ENCODE measurements around the gene EIF4EBP3. TPM values are rescaled to one million over a fixed set of nuclear protein-coding genes. Genes with fewer than 3 reads are reported as not detected.

The EIF4EBP3 gene
- total RNA-seq, 1 donor: 0.86 TPM

DNA sequence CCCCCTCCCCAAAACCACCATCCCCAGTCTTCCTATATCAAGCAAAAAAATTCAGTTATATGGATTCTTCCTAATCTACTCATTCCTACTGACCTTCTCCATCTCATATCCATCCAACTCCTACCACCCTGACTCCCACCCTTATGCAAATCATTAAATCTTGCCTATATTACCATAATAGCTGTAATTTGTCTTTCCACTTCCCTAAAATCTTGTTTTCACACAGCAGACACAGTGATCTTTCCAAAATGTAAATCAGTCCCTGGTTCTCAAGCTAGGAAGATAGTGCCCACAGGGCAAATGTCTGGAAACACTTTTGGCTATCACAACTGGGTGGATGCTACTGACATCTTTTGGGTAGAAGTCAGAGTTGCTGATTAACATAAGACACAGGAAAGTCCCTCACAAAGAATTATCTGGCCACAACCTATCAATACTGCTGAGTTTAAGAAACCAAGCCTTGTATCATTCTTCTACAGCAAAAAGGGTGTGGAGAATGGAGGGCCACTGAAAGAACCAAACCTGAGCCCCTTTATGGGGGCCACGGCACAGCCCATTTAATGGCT lies 8.4 kb downstream of the EIF4EBP3 start:
- DNase-seq (ENCODE audit: low read depth): no peak
- peak overlapping the region; percentile 81 for H3K4me3 ChIP-seq (ENCODE audit: low read depth, low read length)
- TF ChIP-seq, protein P1, sequence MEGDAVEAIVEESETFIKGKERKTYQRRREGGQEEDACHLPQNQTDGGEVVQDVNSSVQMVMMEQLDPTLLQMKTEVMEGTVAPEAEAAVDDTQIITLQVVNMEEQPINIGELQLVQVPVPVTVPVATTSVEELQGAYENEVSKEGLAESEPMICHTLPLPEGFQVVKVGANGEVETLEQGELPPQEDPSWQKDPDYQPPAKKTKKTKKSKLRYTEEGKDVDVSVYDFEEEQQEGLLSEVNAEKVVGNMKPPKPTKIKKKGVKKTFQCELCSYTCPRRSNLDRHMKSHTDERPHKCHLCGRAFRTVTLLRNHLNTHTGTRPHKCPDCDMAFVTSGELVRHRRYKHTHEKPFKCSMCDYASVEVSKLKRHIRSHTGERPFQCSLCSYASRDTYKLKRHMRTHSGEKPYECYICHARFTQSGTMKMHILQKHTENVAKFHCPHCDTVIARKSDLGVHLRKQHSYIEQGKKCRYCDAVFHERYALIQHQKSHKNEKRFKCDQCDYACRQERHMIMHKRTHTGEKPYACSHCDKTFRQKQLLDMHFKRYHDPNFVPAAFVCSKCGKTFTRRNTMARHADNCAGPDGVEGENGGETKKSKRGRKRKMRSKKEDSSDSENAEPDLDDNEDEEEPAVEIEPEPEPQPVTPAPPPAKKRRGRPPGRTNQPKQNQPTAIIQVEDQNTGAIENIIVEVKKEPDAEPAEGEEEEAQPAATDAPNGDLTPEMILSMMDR (IDR thresholded peaks at IDR 0.05; ENCODE audit: insufficient read depth, low read depth, low read length): no peak

DNA sequence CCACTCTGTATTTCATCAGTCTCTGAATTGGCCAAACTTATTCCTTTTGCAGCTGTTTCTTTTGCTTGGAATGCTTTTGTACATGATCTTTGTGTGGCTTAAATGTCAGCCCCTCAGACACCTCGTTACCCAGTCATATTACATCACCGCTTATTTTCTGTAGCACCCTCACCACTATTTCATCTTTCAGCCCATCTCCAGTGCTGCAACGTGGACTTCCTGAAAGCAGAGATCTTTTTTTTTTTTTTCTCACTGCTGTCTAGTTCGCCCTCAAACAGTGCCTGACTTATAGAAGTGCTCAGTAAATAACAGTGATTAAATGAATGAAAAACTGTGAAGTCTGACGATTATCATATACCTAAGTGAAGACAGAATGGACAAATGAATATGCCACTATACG lies 9.0 kb downstream of the EIF4EBP3 start:
- peak overlapping the region; percentile 81 for H3K4me3 ChIP-seq (ENCODE audit: low read depth, low read length)
- TF ChIP-seq, protein P1 (IDR thresholded peaks at IDR 0.05; ENCODE audit: insufficient read depth, low read depth, low read length): no peak
- peak; percentile 67 for DNase-seq (ENCODE audit: low read depth)

DNA sequence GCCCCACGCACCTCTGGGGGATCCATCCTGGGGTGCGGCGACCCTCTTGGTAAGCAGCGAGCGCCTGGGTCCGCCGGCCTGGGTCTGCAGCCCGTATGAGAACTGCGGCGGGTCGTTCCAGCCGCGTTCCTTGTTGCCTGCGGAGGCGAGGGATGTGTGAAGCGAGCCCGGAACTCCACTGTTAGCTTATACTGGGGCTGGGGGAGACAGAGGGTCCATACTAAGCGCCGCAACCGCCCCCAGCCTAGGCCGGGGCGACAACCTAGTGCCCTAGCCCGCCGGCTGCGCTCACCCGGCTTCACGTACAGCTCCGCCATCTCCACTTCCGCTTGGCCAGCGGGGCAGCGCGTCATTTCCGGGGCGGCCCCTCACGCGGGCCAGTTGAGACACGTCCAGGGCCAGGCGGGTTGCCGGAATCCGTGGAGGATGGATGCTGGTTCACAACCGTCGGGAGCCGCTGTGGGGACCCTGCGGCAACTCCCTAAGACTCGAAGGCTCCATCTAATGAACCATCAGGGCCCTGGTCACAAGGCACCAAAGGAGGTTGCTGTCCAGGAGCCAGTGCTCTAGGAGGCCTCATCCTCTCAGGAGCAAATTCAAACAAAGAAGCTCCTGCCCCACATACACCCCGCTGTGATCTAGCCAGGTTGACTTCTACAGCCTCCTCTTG lies 9.8 kb downstream of the EIF4EBP3 start, which contains the start of gene SRA1:
SRA1 (minus strand) TSS at position 338 of the 670 bp plus-strand sequence; CDS start at position 317, 21 bp downstream.
- peak within 1 kb of the TSS; percentile 81 for H3K4me3 ChIP-seq (ENCODE audit: low read depth, low read length)
- peak; percentile 93 for DNase-seq (ENCODE audit: low read depth)
- TF ChIP-seq, protein P1 (IDR thresholded peaks at IDR 0.05; ENCODE audit: insufficient read depth, low read depth, low read length): no peak

DNA sequence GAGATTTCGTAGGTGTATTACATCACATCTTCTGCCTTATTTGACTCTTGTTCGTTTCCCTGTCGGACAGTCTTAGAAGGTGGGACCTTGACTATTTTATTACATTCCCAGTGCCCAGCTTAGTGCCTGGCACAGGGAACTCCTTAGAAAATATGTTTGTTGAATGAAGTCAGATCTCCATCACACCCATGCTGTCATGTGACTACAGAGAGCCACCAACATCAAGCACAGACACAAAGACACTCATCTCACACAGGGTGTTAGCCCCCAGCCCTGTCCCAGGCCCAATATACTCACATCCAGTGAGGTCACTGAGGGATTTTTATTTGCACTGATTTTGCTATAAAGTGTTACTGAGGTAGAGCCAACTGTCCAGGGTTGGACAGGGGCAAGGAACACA lies 10.5 kb downstream of the EIF4EBP3 start:
- H3K4me3 ChIP-seq (ENCODE audit: low read depth, low read length): no peak overlapping the region
- TF ChIP-seq, protein P1 (IDR thresholded peaks at IDR 0.05; ENCODE audit: insufficient read depth, low read depth, low read length): no peak
- no peak for DNase-seq (ENCODE audit: low read depth)

DNA sequence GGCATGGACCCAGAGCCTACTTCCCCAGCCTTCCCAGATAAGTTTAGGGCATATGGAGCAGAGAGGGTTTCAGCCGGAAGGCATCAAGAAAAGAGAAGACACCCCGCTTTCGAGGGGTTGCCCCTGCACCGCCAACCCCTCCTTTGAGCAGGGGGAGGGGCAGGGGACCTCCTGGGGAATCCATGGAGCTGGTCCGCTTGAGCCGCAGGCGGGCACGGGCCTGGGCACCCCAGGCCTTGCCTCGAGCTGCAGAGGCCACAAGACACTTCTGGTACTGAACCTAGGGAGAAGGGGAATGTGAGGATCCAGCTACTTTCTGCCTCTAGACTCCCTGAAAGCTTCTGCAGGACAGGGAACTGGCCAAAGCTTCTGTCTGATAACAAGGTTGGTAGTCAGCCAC lies 11.1 kb downstream of the EIF4EBP3 start:
- DNase-seq (ENCODE audit: low read depth): no peak
- no peak overlapping the region for H3K4me3 ChIP-seq (ENCODE audit: low read depth, low read length)
- TF ChIP-seq, protein P1 (IDR thresholded peaks at IDR 0.05; ENCODE audit: insufficient read depth, low read depth, low read length): no peak

DNA sequence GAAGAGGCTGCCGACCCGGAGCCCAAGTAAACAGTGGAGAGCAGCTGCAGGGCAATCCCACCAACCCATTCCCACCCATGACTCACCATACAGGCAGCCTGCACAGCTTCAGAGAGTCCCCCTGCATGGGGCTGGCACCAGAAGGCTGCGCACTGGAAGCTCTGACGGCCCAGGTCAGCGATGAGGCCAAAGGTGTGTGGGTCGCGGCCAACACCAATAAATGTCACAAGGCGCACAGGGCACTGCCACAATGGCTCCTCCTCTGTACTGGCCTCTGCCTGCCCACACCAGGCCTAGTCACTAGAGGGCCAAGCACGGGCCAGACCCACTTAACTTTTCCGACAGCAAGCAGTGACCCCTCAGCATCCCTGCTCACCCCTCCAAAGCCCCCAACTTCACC lies 12.8 kb downstream of the EIF4EBP3 start:
- H3K4me3 ChIP-seq (ENCODE audit: low read depth, low read length): no peak overlapping the region
- TF ChIP-seq, protein P1 (IDR thresholded peaks at IDR 0.05; ENCODE audit: insufficient read depth, low read depth, low read length): no peak
- DNase-seq (ENCODE audit: low read depth): no peak
